PC-9 (cell line): Measurements from ENCODE around the gene TPST2. TPM values are rescaled to one million over a fixed set of nuclear protein-coding genes. Genes with fewer than 3 reads are reported as not detected.

Experiments used
- BruUV-seq: library from RNA; stranded (reverse); fragments of 400-500 nt; replicated peaks from 2 replicates; lab custom pipeline; 2021; lab: Mats Ljungman, UMichigan
- CTCF ChIA-PET: fragments of 300-600 bp; sonication (Branson Sonifier 250); formaldehyde crosslinking; loops from one replicate; lab custom pipeline; 2022; ENCODE audit warnings: antibody characterized with exemption; lab: Charles Lee
- POLR2A ChIA-PET: fragments of 300-600 bp; sonication (Branson Sonifier 250); formaldehyde crosslinking; loops from one replicate; lab custom pipeline; 2022; ENCODE audit warnings: antibody characterized with exemption; ENCODE audit not compliant: unreplicated experiment; lab: Charles Lee
- DNase-seq, 2 experiments: peaks; one replicate each; pipeline versions ENCODE4 v3.0.0 to v3.0.0-alpha.2; 2015 to 2022; ENCODE audit warnings: mixed read lengths in 1 of 2
- H2AFZ ChIP-seq: fragments of 200-600 bp; sonication (generic); 2 replicates; pipeline ENCODE4 v1.8.1; 2017; ENCODE audit warnings: antibody characterized with exemption
- H3F3A ChIP-seq: fragments of 200-600 bp; sonication (generic); 2 replicates; pipeline ENCODE4 v1.8.1; 2017; ENCODE audit warnings: antibody characterized with exemption, mild to moderate bottlenecking, low read depth; ENCODE audit not compliant: insufficient read depth
- H3K27ac ChIP-seq: fragments of 200-600 bp; sonication (generic); 2 replicates; pipeline ENCODE4 v1.6.1; 2016; ENCODE audit warnings: mixed run types
- H3K27me3 ChIP-seq: fragments of 200-600 bp; sonication (generic); 2 replicates; pipeline ENCODE4 v1.6.1; 2016; ENCODE audit warnings: low read depth, mixed run types; ENCODE audit not compliant: insufficient read depth
- H3K36me3 ChIP-seq: fragments of 200-600 bp; sonication (generic); 2 replicates; pipeline ENCODE4 v1.6.1; 2016; ENCODE audit warnings: low read depth, mixed run types
- H3K4me1 ChIP-seq: fragments of 200-600 bp; sonication (generic); replicated peaks from 2 replicates; pipeline ENCODE4 v1.6.1; 2016; ENCODE audit warnings: mixed run types; ENCODE audit not compliant: insufficient read depth
- H3K4me2 ChIP-seq: fragments of 200-600 bp; sonication (generic); 2 replicates; pipeline ENCODE4 v1.6.1; 2017; ENCODE audit warnings: mixed run types
- H3K4me3 ChIP-seq: fragments of 200-600 bp; sonication (generic); 2 replicates; pipeline ENCODE4 v1.6.1; 2016; ENCODE audit warnings: mixed run types
- H3K79me2 ChIP-seq: fragments of 200-600 bp; sonication (generic); 2 replicates; pipeline ENCODE4 v1.6.1; 2017; ENCODE audit warnings: low read depth, mixed run types
- H3K9me2 ChIP-seq: fragments of 200-600 bp; sonication (generic); 2 replicates; pipeline ENCODE4 v1.8.1; 2017; ENCODE audit warnings: mild to moderate bottlenecking; ENCODE audit not compliant: insufficient read depth
- H3K9me3 ChIP-seq: fragments of 200-600 bp; sonication (generic); 2 replicates; pipeline ENCODE4 v1.8.1; 2016; ENCODE audit warnings: low read depth; ENCODE audit not compliant: insufficient read depth
- H4K20me1 ChIP-seq: fragments of 200-600 bp; sonication (generic); 2 replicates; pipeline ENCODE4 v1.8.1; 2017; ENCODE audit not compliant: insufficient read depth
- CTCF ChIP-seq: fragments of 200-600 bp; sonication (generic); conservative IDR thresholded peaks from 2 replicates; pipeline ENCODE4 v1.6.1; 2017; ENCODE audit warnings: mixed run types, antibody characterized with exemption, mild to moderate bottlenecking, moderate library complexity
- EZH2 ChIP-seq: fragments of 200-600 bp; sonication (generic); IDR thresholded peaks from 2 replicates; pipeline ENCODE4 v1.8.0; 2017; ENCODE audit warnings: antibody characterized with exemption, low read depth
- intact Hi-C: fragments of 100-400 bp; cut with micrococcal nuclease; formaldehyde crosslinking; loops from one replicate; pipeline ENCODE4 v1.10.0; 2022; ENCODE audit not compliant: unreplicated experiment
- total RNA-seq: library from RNA; stranded (reverse); gene quantifications from 2 replicates; pipeline ENCODE4 v1.2.3, GENCODE V29; 2021

Gene TPST2
- total RNA-seq, 1 experiment from 2014 or later = 13.5 TPM

- Histone ChIP-seq H3K4me2 (no peak overlapping the region), H3K9me3 (no peaks in the 10 kb centered on the region), H3K27me3 (no peaks in the 10 kb centered on the region), H2AFZ (no peak overlapping the region), H3F3A (no peaks in the 10 kb centered on the region), H4K20me1 (no peaks in the 10 kb centered on the region), H3K36me3 (no peaks in the 10 kb centered on the region), H3K4me3 (no peak overlapping the region), H3K79me2 (no peaks in the 10 kb centered on the region), H3K27ac (no peak overlapping the region), H3K9me2 (no peaks in the 10 kb centered on the region), H3K4me1 (no peaks in the 10 kb centered on the region)
- POLR2A ChIA-PET = no interaction called here
- no peak for TF ChIP-seq CTCF
- no TSS peak for BruUV-seq
- intact Hi-C loops = no loop called here
- no peak for DNase-seq
- CTCF ChIA-PET = no interaction called here
Measured at GRCh38 chr22:26547837-26548236, 42.1 kb downstream of the TPST2 start.

DNA sequence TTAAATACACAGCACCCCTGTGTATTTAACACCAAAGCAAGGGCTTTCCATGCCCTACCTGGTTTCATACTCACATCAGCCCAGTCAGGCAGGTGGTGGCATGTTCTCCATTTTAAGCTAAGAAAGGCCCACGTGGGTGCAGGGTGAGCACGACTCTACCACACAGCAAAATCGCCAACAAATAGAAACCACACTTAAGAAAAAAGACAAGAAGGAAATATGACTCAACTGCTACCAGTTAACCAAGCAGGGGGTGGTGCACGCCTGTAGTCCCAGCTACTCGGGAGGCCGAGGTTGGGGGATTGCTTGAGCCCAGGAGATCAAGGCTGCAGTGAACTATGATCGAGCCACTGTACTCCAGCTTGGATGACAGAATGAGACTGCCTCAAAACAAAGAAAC, 42.5 kb downstream of the TPST2 start:
- no peaks in the 10 kb centered on the region for H3K36me3 ChIP-seq
- H3K4me1 ChIP-seq = no peaks in the 10 kb centered on the region
- H3F3A ChIP-seq = no peaks in the 10 kb centered on the region
- no peaks in the 10 kb centered on the region for H3K9me3 ChIP-seq
- no peaks in the 10 kb centered on the region for H3K9me2 ChIP-seq
- H3K4me2 ChIP-seq = no peak overlapping the region
- no peak overlapping the region for H3K4me3 ChIP-seq
- no peaks in the 10 kb centered on the region for H4K20me1 ChIP-seq
- TF ChIP-seq EZH2 (no peak), CTCF (no peak)
- no peaks in the 10 kb centered on the region for H3K79me2 ChIP-seq
- ChIA-PET CTCF (no interaction called here), POLR2A (no interaction called here)
- no peak overlapping the region for H3K27ac ChIP-seq
- H3K27me3 ChIP-seq = no peaks in the 10 kb centered on the region
- no peak overlapping the region for H2AFZ ChIP-seq
- intact Hi-C loops = no loop called here
- no peak for DNase-seq
- BruUV-seq = no TSS peak

GRCh38 chr22:26546282-26546681, 43.6 kb downstream of the TPST2 start:
- Histone ChIP-seq H3K4me2 (no peak overlapping the region), H4K20me1 (no peaks in the 10 kb centered on the region), H3K9me2 (no peaks in the 10 kb centered on the region), H3F3A (no peaks in the 10 kb centered on the region), H3K79me2 (no peaks in the 10 kb centered on the region), H3K4me1 (no peaks in the 10 kb centered on the region), H3K27me3 (no peaks in the 10 kb centered on the region), H3K9me3 (no peaks in the 10 kb centered on the region), H3K36me3 (no peaks in the 10 kb centered on the region), H3K4me3 (no peak overlapping the region), H2AFZ (no peak overlapping the region), H3K27ac (no peak overlapping the region)
- BruUV-seq = no TSS peak
- intact Hi-C loops = no loop called here
- POLR2A ChIA-PET = no interaction called here
- no peak for TF ChIP-seq CTCF
- no peak for TF ChIP-seq EZH2
- CTCF ChIA-PET = no interaction called here
- no peak for DNase-seq
